H9 (cell line): ENCODE measurements around the gene TCF20. TPM values are rescaled to one million over a fixed set of nuclear protein-coding genes. Genes with fewer than 3 reads are reported as not detected.

Source experiments
- DNase-seq: peaks from one replicate; pipeline ENCODE4 v3.0.0-alpha.2; 2017
- H2AFZ ChIP-seq: one replicate; pipeline ENCODE4 v1.6.1; 2013; ENCODE audit warnings: mild to moderate bottlenecking, low read length, control low read depth, moderate library complexity
- H2AK5ac ChIP-seq: 2 replicates; pipeline ENCODE4 v1.6.1; 2013; ENCODE audit warnings: low read length, control low read depth, mixed read lengths; ENCODE audit not compliant: insufficient read length
- H2BK120ac ChIP-seq: one replicate; pipeline ENCODE4 v1.6.1; 2013; ENCODE audit warnings: low read depth, mild to moderate bottlenecking, low read length, control low read depth, inconsistent platforms; ENCODE audit not compliant: poor library complexity, severe bottlenecking
- H2BK12ac ChIP-seq: 2 replicates; pipeline ENCODE4 v1.6.1; 2013; ENCODE audit warnings: low read length, control low read depth, mixed read lengths, low read depth; ENCODE audit not compliant: insufficient read length
- H2BK15ac ChIP-seq: 2 replicates; pipeline ENCODE4 v1.6.1; 2013; ENCODE audit warnings: low read depth, low read length, control low read depth
- H2BK20ac ChIP-seq: one replicate; pipeline ENCODE4 v1.6.1; 2013; ENCODE audit warnings: low read depth, mild to moderate bottlenecking, low read length, control low read depth, inconsistent platforms; ENCODE audit not compliant: poor library complexity, severe bottlenecking
- H2BK5ac ChIP-seq: 2 replicates; pipeline ENCODE4 v1.6.1; 2013; ENCODE audit warnings: low read length, control low read depth, mixed read lengths; ENCODE audit not compliant: insufficient read length
- H3K14ac ChIP-seq: 2 replicates; pipeline ENCODE4 v1.6.1; 2013; ENCODE audit warnings: low read length, control low read depth; ENCODE audit not compliant: insufficient read depth
- H3K18ac ChIP-seq: 2 replicates; pipeline ENCODE4 v1.6.1; 2013; ENCODE audit warnings: low read depth, mild to moderate bottlenecking, mixed read lengths, low read length, control low read depth; ENCODE audit not compliant: insufficient read length
- H3K23ac ChIP-seq: 2 replicates; pipeline ENCODE4 v1.6.1; 2013; ENCODE audit warnings: low read length, control low read depth, mixed read lengths, low read depth; ENCODE audit not compliant: insufficient read length
- H3K23me2 ChIP-seq: 2 replicates; pipeline ENCODE4 v1.6.1; 2013; ENCODE audit warnings: low read depth, mild to moderate bottlenecking, mixed read lengths, low read length, control low read depth; ENCODE audit not compliant: insufficient read length, poor library complexity, severe bottlenecking
- H3K27ac ChIP-seq: 2 replicates; pipeline ENCODE4 v1.5.1; 2013; ENCODE audit warnings: low read length, control low read depth, mixed read lengths, low read depth; ENCODE audit not compliant: insufficient read length
- H3K27me3 ChIP-seq: 2 replicates; pipeline ENCODE4 v1.6.1; 2013; ENCODE audit warnings: low read length, control low read depth, inconsistent platforms; ENCODE audit not compliant: insufficient read depth
- H3K4ac ChIP-seq: 2 replicates; pipeline ENCODE4 v1.6.1; 2013; ENCODE audit warnings: low read depth, mild to moderate bottlenecking, control low read depth, inconsistent platforms, low read length, moderate library complexity
- H3K4me1 ChIP-seq: 2 replicates; pipeline ENCODE4 v1.6.1; 2013; ENCODE audit warnings: low read length, control low read depth, inconsistent platforms; ENCODE audit not compliant: insufficient read depth
- H3K4me2 ChIP-seq: 2 replicates; pipeline ENCODE4 v1.6.1; 2013; ENCODE audit warnings: low read length, control low read depth, mixed read lengths; ENCODE audit not compliant: insufficient read length, insufficient read depth
- H3K56ac ChIP-seq: 2 replicates; pipeline ENCODE4 v1.6.1; 2013; ENCODE audit warnings: low read depth, mild to moderate bottlenecking, mixed read lengths, low read length, control low read depth; ENCODE audit not compliant: insufficient read length
- H3K79me1 ChIP-seq: 2 replicates; pipeline ENCODE4 v1.6.1; 2013; ENCODE audit warnings: low read depth, mild to moderate bottlenecking, moderate library complexity, low read length, control low read depth, inconsistent platforms; ENCODE audit not compliant: insufficient read depth, poor library complexity, severe bottlenecking
- H3K79me2 ChIP-seq: 2 replicates; pipeline ENCODE4 v1.6.1; 2013; ENCODE audit warnings: low read length, control low read depth, inconsistent platforms; ENCODE audit not compliant: insufficient read depth
- H3K9ac ChIP-seq: 2 replicates; pipeline ENCODE4 v1.6.1; 2013; ENCODE audit warnings: low read length, control low read depth, mixed read lengths; ENCODE audit not compliant: insufficient read length; ENCODE audit errors: extremely low read depth
- H3K9me3 ChIP-seq: one replicate; pipeline ENCODE4 v1.6.1; 2013; ENCODE audit warnings: low read depth, low read length, inconsistent platforms; ENCODE audit not compliant: control insufficient read depth
- H3T11ph ChIP-seq: one replicate; pipeline ENCODE4 v1.6.1; 2013; ENCODE audit warnings: mild to moderate bottlenecking, low read length, control low read depth, inconsistent platforms
- H4K20me1 ChIP-seq: one replicate; pipeline ENCODE4 v1.6.1; 2013; ENCODE audit not compliant: control insufficient read depth, insufficient read length, insufficient read depth
- H4K5ac ChIP-seq: 2 replicates; pipeline ENCODE4 v1.6.1; 2013; ENCODE audit warnings: low read depth, mild to moderate bottlenecking, mixed read lengths, low read length, control low read depth; ENCODE audit not compliant: insufficient read length
- H4K8ac ChIP-seq: replicated peaks from 2 replicates; pipeline ENCODE4 v1.6.1; 2013; ENCODE audit warnings: low read length, control low read depth, mixed read lengths, low read depth; ENCODE audit not compliant: insufficient read length
- H4K91ac ChIP-seq: 2 replicates; pipeline ENCODE4 v1.6.1; 2013; ENCODE audit warnings: low read depth, mild to moderate bottlenecking, moderate library complexity, mixed read lengths, low read length, control low read depth; ENCODE audit not compliant: insufficient read length
- H3K27ac Mint-ChIP-seq, 3 experiments: 2 replicates in 2 of 3; 3 replicates in 1 of 3; pipeline ENCODE4 v1.8.0; 2020 to 2021; ENCODE audit warnings: mixed read lengths in 3 of 3, mild to moderate bottlenecking in 1 of 3, moderate library complexity in 1 of 3
- H3K27me3 Mint-ChIP-seq: 2 replicates; pipeline ENCODE4 v1.8.0; 2021; ENCODE audit warnings: low read depth, mild to moderate bottlenecking, moderate library complexity, mixed read lengths
- H3K36me3 Mint-ChIP-seq, 3 experiments: 2 replicates in 2 of 3; 3 replicates in 1 of 3; pipeline ENCODE4 v1.8.0; 2020 to 2021; ENCODE audit warnings: low read depth in 3 of 3, mixed read lengths in 3 of 3; ENCODE audit not compliant: insufficient read depth in 1 of 3
- H3K4me1 Mint-ChIP-seq, 2 experiments: 2 replicates each; pipeline ENCODE4 v1.8.0; 2020; ENCODE audit warnings: mixed read lengths in 2 of 2
- H3K4me3 Mint-ChIP-seq, 2 experiments: 2 replicates in 1 of 2; 3 replicates in 1 of 2; pipeline ENCODE4 v1.8.0; 2020 to 2021; ENCODE audit warnings: mild to moderate bottlenecking in 2 of 2, mixed read lengths in 2 of 2, moderate library complexity in 1 of 2
- H3K9me3 Mint-ChIP-seq, 2 experiments: 2 replicates in 1 of 2; 3 replicates in 1 of 2; pipeline ENCODE4 v1.8.0; 2020; ENCODE audit warnings: mild to moderate bottlenecking in 2 of 2, mixed read lengths in 2 of 2, moderate library complexity in 1 of 2
- WGBS: extraction: QIAGEN DNeasy Blood & Tissue Kit; methylation state at CpG from one replicate; pipeline ENCODE4 v1.1.7; 2013; ENCODE audit warnings: missing lambda C conversion rate, low lambda C conversion rate, mixed read lengths; ENCODE audit not compliant: insufficient read length; ENCODE audit errors: extremely low coverage; 5-methylcytosine and 5-hydroxymethylcytosine counted together
- total RNA-seq: library from RNA; stranded (reverse); gene quantifications from 2 replicates; pipeline ENCODE4 v1.2.1, GENCODE V29; 2021
- TF ChIP-seq, protein P1 (sequence below): fragments of 200-600 bp; sonication (generic); conservative IDR thresholded peaks from 3 replicates; pipeline ENCODE4 v1.8.0; 2021; ENCODE audit warnings: antibody characterized with exemption, mild to moderate bottlenecking

The TCF20 gene
- total RNA-seq, 1 experiment from 2014 or later = 75.6 TPM

DNA sequence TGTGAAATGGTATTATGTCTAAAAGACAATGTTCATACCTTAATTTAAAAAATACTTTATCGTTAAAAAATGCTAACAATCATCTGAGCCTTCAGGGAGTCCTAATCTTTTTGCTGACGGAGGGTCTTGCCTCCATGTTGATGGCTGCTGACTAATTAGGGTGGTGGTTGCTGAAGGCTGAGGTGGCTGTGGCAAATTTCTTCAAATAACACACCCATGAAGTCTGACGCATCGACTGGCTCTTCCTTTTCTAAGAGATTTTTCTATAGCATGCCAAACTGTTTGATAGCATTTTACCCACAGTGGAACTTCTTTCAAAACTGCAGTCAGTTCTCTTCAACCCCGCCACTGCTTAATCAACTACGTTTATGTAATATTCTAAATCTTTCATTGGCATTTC, 33.6 kb downstream of the TCF20 start:
- Histone ChIP-seq H3T11ph (no peak overlapping the region), H3K9me3 (no peaks in the 10 kb centered on the region), H2BK15ac (no peak overlapping the region), H3K9ac (no peak overlapping the region), H2BK20ac (no peak overlapping the region), H2AFZ (no peak overlapping the region), H3K4me2 (no peak overlapping the region), H3K4ac (no peak overlapping the region), H2BK120ac (no peak overlapping the region), H3K27ac (no peak overlapping the region), H3K23ac (no peak overlapping the region), H3K56ac (no peak overlapping the region), H2BK5ac (no peak overlapping the region), H2BK12ac (no peak overlapping the region), H3K27me3 (no peaks in the 10 kb centered on the region), H3K79me1 (peaks cover 15% of the 10 kb centered on the region), H3K23me2 (no peaks in the 10 kb centered on the region), H3K4me1 (no peaks in the 10 kb centered on the region), H4K91ac (no peak overlapping the region), H3K18ac (no peak overlapping the region), H4K8ac (no peak overlapping the region), H3K14ac (no peak overlapping the region), H2AK5ac (no peak overlapping the region), H4K20me1 (no peaks in the 10 kb centered on the region), H4K5ac (no peak overlapping the region), H3K79me2 (peaks cover 16% of the 10 kb centered on the region; the same call in 1 of the 2 replicates)
- H3K27me3 Mint-ChIP-seq = no peaks in the 10 kb centered on the region
- WGBS = no CpG with 5 or more reads among the region's 6 CpGs
- H3K4me3 Mint-ChIP-seq = no peak overlapping the region
- peaks cover 10 to 23% (median 15%) of the 10 kb centered on the region in 3 experiments for H3K36me3 Mint-ChIP-seq
- peaks cover 15 to 18% of the 10 kb centered on the region in 2 experiments for H3K9me3 Mint-ChIP-seq
- H3K27ac Mint-ChIP-seq = no peak overlapping the region
- peaks cover 20 to 25% of the 10 kb centered on the region in 2 experiments for H3K4me1 Mint-ChIP-seq
- TF ChIP-seq, protein P1, sequence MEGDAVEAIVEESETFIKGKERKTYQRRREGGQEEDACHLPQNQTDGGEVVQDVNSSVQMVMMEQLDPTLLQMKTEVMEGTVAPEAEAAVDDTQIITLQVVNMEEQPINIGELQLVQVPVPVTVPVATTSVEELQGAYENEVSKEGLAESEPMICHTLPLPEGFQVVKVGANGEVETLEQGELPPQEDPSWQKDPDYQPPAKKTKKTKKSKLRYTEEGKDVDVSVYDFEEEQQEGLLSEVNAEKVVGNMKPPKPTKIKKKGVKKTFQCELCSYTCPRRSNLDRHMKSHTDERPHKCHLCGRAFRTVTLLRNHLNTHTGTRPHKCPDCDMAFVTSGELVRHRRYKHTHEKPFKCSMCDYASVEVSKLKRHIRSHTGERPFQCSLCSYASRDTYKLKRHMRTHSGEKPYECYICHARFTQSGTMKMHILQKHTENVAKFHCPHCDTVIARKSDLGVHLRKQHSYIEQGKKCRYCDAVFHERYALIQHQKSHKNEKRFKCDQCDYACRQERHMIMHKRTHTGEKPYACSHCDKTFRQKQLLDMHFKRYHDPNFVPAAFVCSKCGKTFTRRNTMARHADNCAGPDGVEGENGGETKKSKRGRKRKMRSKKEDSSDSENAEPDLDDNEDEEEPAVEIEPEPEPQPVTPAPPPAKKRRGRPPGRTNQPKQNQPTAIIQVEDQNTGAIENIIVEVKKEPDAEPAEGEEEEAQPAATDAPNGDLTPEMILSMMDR = no peak
- DNase-seq = no peak
